Adipose tissue (tissue), 3 donors: Measurements from ENCODE around the gene LAT. TPM values are rescaled to one million over a fixed set of nuclear protein-coding genes. Genes with fewer than 3 reads are reported as not detected.
"Not testable (repeated sequence)": the region's sequence is repeated elsewhere in the genome, so short reads cannot be mapped to it uniquely, and the experiment has no call there.

ENCODE experiments used
- H3K27ac ChIP-seq: one replicate; pipeline ENCODE4 v1.5.1; 2013; ENCODE audit warnings: low read depth, low read length
- WGBS, 3 donors: extraction: QIAGEN DNeasy Blood & Tissue Kit; methylation state at CpG; one replicate each; pipeline ENCODE4 v1.1.7; 2013; 5-methylcytosine and 5-hydroxymethylcytosine counted together
- polyA plus RNA-seq, 3 donors: library from polyadenylated mRNA; stranded (reverse); fragments of 200-250 nt; gene quantifications; one replicate each; pipeline ENCODE4 v1.2.3, GENCODE V29; 2013
- donor health status: healthy with polysubstance abuse.
- donor health status: Bipolar disorder and iron deficiency.
- donor health status: healthy.

Gene LAT
- polyA plus RNA-seq, 3 donors = 4.2 to 9.4 (median 5.6) TPM

GRCh38 chr16:28974437-28975157 is 10.3 kb upstream of the LAT start, which contains the start of gene SPNS1:
Gene SPNS1 (plus strand): TSS chr16:28974778. CDS start chr16:28975152, 374 bp downstream.
- WGBS, 3 donors = 0% methylated on average over 54 to 60 of the region's 60 CpGs
- no peak within 1 kb of the TSS for H3K27ac ChIP-seq

- no peak overlapping the region for H3K27ac ChIP-seq
- WGBS, 3 donors = 6 to 8% (median 8%) methylated on average over 29 to 30 of the region's 30 CpGs
Observed at GRCh38 chr16:28975158-28975599, 9.7 kb upstream of the LAT start.

- no peak overlapping the region for H3K27ac ChIP-seq
- WGBS, 3 donors = 62 to 71% (median 70%) methylated on average over 11 of the region's 11 CpGs
Observed at GRCh38 chr16:28977703-28978662, 6.9 kb upstream of the LAT start.

- not testable (repeated sequence) for H3K27ac ChIP-seq
- 87 to 91% (median 88%) methylated on average over 7 of the region's 7 CpGs for WGBS, 3 donors
Observed at GRCh38 chr16:28980330-28980729, 4.5 kb upstream of the LAT start.

GRCh38 chr16:28980929-28981328 is 3.9 kb upstream of the LAT start:
- H3K27ac ChIP-seq = no peak overlapping the region
- 94 to 97% (median 95%) methylated on average over 7 of the region's 7 CpGs for WGBS, 3 donors

GRCh38 chr16:28981517-28981916 is 3.3 kb upstream of the LAT start:
- 84 to 86% (median 84%) methylated on average over 12 of the region's 12 CpGs for WGBS, 3 donors
- no peak overlapping the region for H3K27ac ChIP-seq

- no peak overlapping the region for H3K27ac ChIP-seq
- WGBS, 3 donors = 95 to 98% (median 95%) methylated on average over 10 of the region's 10 CpGs
Observed at GRCh38 chr16:28982418-28982817, 2.4 kb upstream of the LAT start.

GRCh38 chr16:28982949-28983348 is 1.9 kb upstream of the LAT start:
- 93 to 95% (median 95%) methylated on average over 9 to 11 of the region's 11 CpGs for WGBS, 3 donors
- H3K27ac ChIP-seq = no peak overlapping the region

GRCh38 chr16:28983644-28984043 is 1.2 kb upstream of the LAT start:
- H3K27ac ChIP-seq = no peak overlapping the region
- WGBS, 3 donors = 88 to 92% (median 92%) methylated on average over 18 of the region's 18 CpGs

GRCh38 chr16:28984091-28984490 is 761 bp upstream of the LAT start:
- H3K27ac ChIP-seq = no peak overlapping the region
- WGBS, 3 donors = 70 to 81% (median 73%) methylated on average over 12 of the region's 12 CpGs

GRCh38 chr16:28985211-28986041 is 574 bp downstream of the LAT start:
- 67 to 74% (median 70%) methylated on average over 18 to 19 of the region's 19 CpGs for WGBS, 3 donors
- no peak overlapping the region for H3K27ac ChIP-seq

GRCh38 chr16:28986046-28986445 is 1.2 kb downstream of the LAT start:
- WGBS, 3 donors = 92 to 93% (median 92%) methylated on average over 9 of the region's 9 CpGs
- no peak overlapping the region for H3K27ac ChIP-seq

GRCh38 chr16:28986492-28986891 is 1.6 kb downstream of the LAT start:
- WGBS, 3 donors = 86 to 96% (median 94%) methylated on average over 13 of the region's 13 CpGs
- H3K27ac ChIP-seq = no peak overlapping the region

GRCh38 chr16:28987170-28987853 is 2.5 kb downstream of the LAT start:
- WGBS, 3 donors = 92 to 97% (median 95%) methylated on average over 4 of the region's 4 CpGs
- H3K27ac ChIP-seq = no peak overlapping the region

- 94 to 95% (median 94%) methylated on average over 14 of the region's 14 CpGs for WGBS, 3 donors
- no peak overlapping the region for H3K27ac ChIP-seq
Observed at GRCh38 chr16:28989363-28989762, 4.5 kb downstream of the LAT start.

GRCh38 chr16:28990375-28991040 is 5.7 kb downstream of the LAT start:
- 90 to 93% (median 91%) methylated on average over 11 of the region's 11 CpGs for WGBS, 3 donors
- H3K27ac ChIP-seq = no peak overlapping the region

GRCh38 chr16:28991687-28992086 is 6.8 kb downstream of the LAT start:
- 46 to 74% (median 67%) methylated on average over 8 of the region's 8 CpGs for WGBS, 3 donors
- H3K27ac ChIP-seq = no peak overlapping the region
